HepG2 (cell line): ENCODE results near the gene SEPTIN5.

ENCODE experiments used
- AFF4 ChIP-seq: sonication (generic); formaldehyde crosslinking; IDR thresholded peaks from 2 replicates; pipeline ENCODE4 v1.4.0; 2020; ENCODE audit warnings: missing genetic modification reagents
- AHDC1 ChIP-seq: sonication (generic); formaldehyde crosslinking; IDR thresholded peaks from 2 replicates; pipeline ENCODE4 v1.5.1; 2020; ENCODE audit warnings: mild to moderate bottlenecking, missing genetic modification reagents, borderline replicate concordance
- BRCA1 ChIP-seq: sonication (generic); formaldehyde crosslinking; IDR thresholded peaks from 2 replicates; pipeline ENCODE4 v1.4.0; 2020; ENCODE audit warnings: missing genetic modification reagents
- CTCF ChIP-seq: sonication (generic); formaldehyde crosslinking; IDR thresholded peaks from 2 replicates; pipeline ENCODE4 v1.5.0; 2020; ENCODE audit warnings: mild to moderate bottlenecking, missing genetic modification reagents, moderate library complexity
- HCFC1 ChIP-seq: fragments of 150-350 bp; IDR thresholded peaks from 2 replicates; pipeline ENCODE4 v1.6.1; 2014; ENCODE audit warnings: low read depth, low read length
- REL ChIP-seq: sonication (generic); formaldehyde crosslinking; conservative IDR thresholded peaks from 2 replicates; pipeline ENCODE4 v1.8.0; 2022; ENCODE audit warnings: mild to moderate bottlenecking, missing genetic modification reagents, moderate library complexity
- SIN3A ChIP-seq: IDR thresholded peaks from 2 replicates; pipeline ENCODE4 v1.6.1; 2011; ENCODE audit warnings: low read depth, mild to moderate bottlenecking, control low read depth, low read length, borderline replicate concordance
- SP1 ChIP-seq, 2 experiments: fragments of 450-650 bp in 1 of 2; sonication (generic) in 1 of 2; formaldehyde crosslinking in 1 of 2; IDR thresholded peaks; 2 replicates each; pipeline versions ENCODE4 v1.4.0 to v1.6.1; 2016 to 2020; ENCODE audit warnings: missing genetic modification reagents in 1 of 2
- TCF7 ChIP-seq: sonication (generic); IDR thresholded peaks from 2 replicates; pipeline ENCODE4 v1.6.1; 2016; ENCODE audit warnings: antibody characterized with exemption, low read depth
- ZBTB33 ChIP-seq: sonication (generic); formaldehyde crosslinking; IDR thresholded peaks from 2 replicates; pipeline ENCODE4 v1.4.0; 2020; ENCODE audit warnings: missing genetic modification reagents
- ZFX ChIP-seq: sonication (generic); formaldehyde crosslinking; IDR thresholded peaks from 2 replicates; pipeline ENCODE4 v1.4.0; 2020; ENCODE audit warnings: mild to moderate bottlenecking, low read depth, missing genetic modification reagents, moderate library complexity
- TF ChIP-seq, protein P1 (sequence below): IDR thresholded peaks from 2 replicates; pipeline ENCODE4 v1.6.1; 2016; ENCODE audit warnings: missing compliant biosample characterization, missing genetic modification reagents, borderline replicate concordance
- TF ChIP-seq, protein P2 (sequence below): sonication (generic); formaldehyde crosslinking; IDR thresholded peaks from 2 replicates; pipeline ENCODE4 v1.9.0; 2021; ENCODE audit warnings: missing genetic modification reagents, borderline replicate concordance

GRCh38 chr22:19728271-19728670 is 14.0 kb downstream of the SEPTIN5 start:
- TF ChIP-seq BRCA1 (CRISPR knock-in tag): no peak
- no peak for TF ChIP-seq CTCF (CRISPR knock-in tag)
- no peak for TF ChIP-seq REL
- TF ChIP-seq ZBTB33: no peak
- TF ChIP-seq HCFC1: no peak
- no peak for TF ChIP-seq SP1 (IDR thresholded peaks at IDR 0.05)
- TF ChIP-seq SP1 (CRISPR knock-in tag; IDR thresholded peaks at IDR 0.05): no peak
- TF ChIP-seq, protein P1, sequence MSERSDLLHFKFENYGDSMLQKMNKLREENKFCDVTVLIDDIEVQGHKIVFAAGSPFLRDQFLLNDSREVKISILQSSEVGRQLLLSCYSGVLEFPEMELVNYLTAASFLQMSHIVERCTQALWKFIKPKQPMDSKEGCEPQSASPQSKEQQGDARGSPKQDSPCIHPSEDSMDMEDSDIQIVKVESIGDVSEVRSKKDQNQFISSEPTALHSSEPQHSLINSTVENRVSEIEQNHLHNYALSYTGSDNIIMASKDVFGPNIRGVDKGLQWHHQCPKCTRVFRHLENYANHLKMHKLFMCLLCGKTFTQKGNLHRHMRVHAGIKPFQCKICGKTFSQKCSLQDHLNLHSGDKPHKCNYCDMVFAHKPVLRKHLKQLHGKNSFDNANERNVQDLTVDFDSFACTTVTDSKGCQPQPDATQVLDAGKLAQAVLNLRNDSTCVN: no peak
- no peak for TF ChIP-seq ZFX (CRISPR knock-in tag)
- no peak for TF ChIP-seq AFF4 (CRISPR knock-in tag)
- no peak for TF ChIP-seq TCF7
- TF ChIP-seq, protein P2, sequence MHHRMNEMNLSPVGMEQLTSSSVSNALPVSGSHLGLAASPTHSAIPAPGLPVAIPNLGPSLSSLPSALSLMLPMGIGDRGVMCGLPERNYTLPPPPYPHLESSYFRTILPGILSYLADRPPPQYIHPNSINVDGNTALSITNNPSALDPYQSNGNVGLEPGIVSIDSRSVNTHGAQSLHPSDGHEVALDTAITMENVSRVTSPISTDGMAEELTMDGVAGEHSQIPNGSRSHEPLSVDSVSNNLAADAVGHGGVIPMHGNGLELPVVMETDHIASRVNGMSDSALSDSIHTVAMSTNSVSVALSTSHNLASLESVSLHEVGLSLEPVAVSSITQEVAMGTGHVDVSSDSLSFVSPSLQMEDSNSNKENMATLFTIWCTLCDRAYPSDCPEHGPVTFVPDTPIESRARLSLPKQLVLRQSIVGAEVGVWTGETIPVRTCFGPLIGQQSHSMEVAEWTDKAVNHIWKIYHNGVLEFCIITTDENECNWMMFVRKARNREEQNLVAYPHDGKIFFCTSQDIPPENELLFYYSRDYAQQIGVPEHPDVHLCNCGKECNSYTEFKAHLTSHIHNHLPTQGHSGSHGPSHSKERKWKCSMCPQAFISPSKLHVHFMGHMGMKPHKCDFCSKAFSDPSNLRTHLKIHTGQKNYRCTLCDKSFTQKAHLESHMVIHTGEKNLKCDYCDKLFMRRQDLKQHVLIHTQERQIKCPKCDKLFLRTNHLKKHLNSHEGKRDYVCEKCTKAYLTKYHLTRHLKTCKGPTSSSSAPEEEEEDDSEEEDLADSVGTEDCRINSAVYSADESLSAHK: no peak
- no peak for TF ChIP-seq SIN3A
- TF ChIP-seq AHDC1 (CRISPR knock-in tag): no peak
